Islet of Langerhans (tissue), 1 donor: ENCODE data around the gene PPM1B.
"Not testable (repeated sequence)": the region's sequence is repeated elsewhere in the genome, so short reads cannot be mapped to it uniquely, and the experiment has no call there.

ENCODE experiments used
- FAIRE-seq: peaks from one replicate; lab custom pipeline; 2011; peaks lifted over from hg19 to GRCh38; lab: Jason Lieb, UNC

Gene PPM1B

GRCh38 chr2:44201648-44202165 lies 33.0 kb downstream of the PPM1B start:
- no peak for FAIRE-seq

- no peak for FAIRE-seq
These were observed 34.9 kb downstream of the PPM1B start for GRCh38 chr2:44203542-44203941.

GRCh38 chr2:44205169-44205568 lies 36.5 kb downstream of the PPM1B start:
- FAIRE-seq = no peak

GRCh38 chr2:44207102-44207501 lies 38.4 kb downstream of the PPM1B start:
- no peak for FAIRE-seq

- not testable (repeated sequence) for FAIRE-seq
These were observed 39.0 kb downstream of the PPM1B start for GRCh38 chr2:44207648-44208047.

- FAIRE-seq = no peak
These were observed 41.7 kb downstream of the PPM1B start for GRCh38 chr2:44210362-44210761.

- no peak for FAIRE-seq
These were observed 42.5 kb downstream of the PPM1B start for GRCh38 chr2:44211183-44211582.

GRCh38 chr2:44212302-44212701 lies 43.6 kb downstream of the PPM1B start:
- FAIRE-seq = no peak

- no peak for FAIRE-seq
These were observed 47.2 kb downstream of the PPM1B start for GRCh38 chr2:44215827-44216226.

GRCh38 chr2:44218771-44219170 lies 50.1 kb downstream of the PPM1B start:
- FAIRE-seq = no peak

- no peak for FAIRE-seq
These were observed 58.1 kb downstream of the PPM1B start for GRCh38 chr2:44226753-44227152.

- no peak for FAIRE-seq
These were observed 61.7 kb downstream of the PPM1B start for GRCh38 chr2:44230378-44230777.

- FAIRE-seq = peak; percentile 55
These were observed 64.9 kb downstream of the PPM1B start for GRCh38 chr2:44233450-44234128.

- no peak for FAIRE-seq
These were observed 68.5 kb downstream of the PPM1B start for GRCh38 chr2:44237221-44237620.

GRCh38 chr2:44242904-44243303 lies 74.2 kb downstream of the PPM1B start:
- no peak for FAIRE-seq

- FAIRE-seq = peak; percentile 95
These were observed 75.6 kb downstream of the PPM1B start for GRCh38 chr2:44244135-44244871.

GRCh38 chr2:44245083-44245861 lies 76.6 kb downstream of the PPM1B start:
- peak; percentile 51 for FAIRE-seq

GRCh38 chr2:44246436-44246835 lies 77.8 kb downstream of the PPM1B start:
- no peak for FAIRE-seq

GRCh38 chr2:44246840-44247369 lies 78.2 kb downstream of the PPM1B start:
- peak; percentile 17 for FAIRE-seq

- no peak for FAIRE-seq
These were observed 79.2 kb downstream of the PPM1B start for GRCh38 chr2:44247924-44248323.

- FAIRE-seq = not testable (repeated sequence)
These were observed 80.6 kb downstream of the PPM1B start for GRCh38 chr2:44249269-44249668.

- FAIRE-seq = no peak
These were observed 81.7 kb downstream of the PPM1B start for GRCh38 chr2:44250376-44250775.

- FAIRE-seq = no peak
These were observed 85.3 kb downstream of the PPM1B start for GRCh38 chr2:44254023-44254422.
